ENCODE data around the gene EHD2.
"Not testable (repeated sequence)": the region's sequence is repeated elsewhere in the genome, so short reads cannot be mapped to it uniquely, and the experiment has no call there.

The EHD2 gene

DNA sequence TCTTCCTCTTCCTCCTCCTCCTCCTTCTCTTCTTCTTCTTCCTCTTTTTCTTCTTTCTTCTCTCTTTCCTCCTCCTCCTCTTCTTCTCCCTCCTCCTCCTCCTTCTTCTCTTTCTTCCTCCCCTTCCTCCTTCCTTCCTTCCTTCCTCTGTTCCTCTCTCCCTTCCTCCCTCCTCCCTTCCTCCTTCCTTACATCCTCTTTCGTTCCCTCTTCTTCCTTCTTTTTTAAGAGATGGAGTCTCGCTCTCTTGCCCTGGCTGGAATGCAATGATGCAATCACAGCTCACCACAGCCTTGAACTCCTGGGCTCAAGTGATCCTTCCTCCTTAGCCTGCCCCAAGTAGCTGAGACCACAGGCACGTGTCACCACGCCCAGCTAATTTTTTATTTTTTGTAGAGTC is 13.2 kb downstream of the EHD2 start:
- H3K4me3 Mint-ChIP-seq: no peak overlapping the region
- peaks cover 45% of the 10 kb centered on the region for H3K27me3 Mint-ChIP-seq
- H3K36me3 Mint-ChIP-seq (ENCODE audit: insufficient read depth): no peaks in the 10 kb centered on the region
- DNase-seq (ENCODE audit: low spot score in 2 of 2) (no peak), ATAC-seq (replicated peaks; ENCODE audit: extremely low read depth, poor library complexity, severe bottlenecking) (no peak)
- no peak overlapping the region for H3K27ac Mint-ChIP-seq (ENCODE audit: low read depth)
- H3K4me1 Mint-ChIP-seq: peaks cover 17% of the 10 kb centered on the region
- no peaks in the 10 kb centered on the region for H3K9me3 Mint-ChIP-seq

DNA sequence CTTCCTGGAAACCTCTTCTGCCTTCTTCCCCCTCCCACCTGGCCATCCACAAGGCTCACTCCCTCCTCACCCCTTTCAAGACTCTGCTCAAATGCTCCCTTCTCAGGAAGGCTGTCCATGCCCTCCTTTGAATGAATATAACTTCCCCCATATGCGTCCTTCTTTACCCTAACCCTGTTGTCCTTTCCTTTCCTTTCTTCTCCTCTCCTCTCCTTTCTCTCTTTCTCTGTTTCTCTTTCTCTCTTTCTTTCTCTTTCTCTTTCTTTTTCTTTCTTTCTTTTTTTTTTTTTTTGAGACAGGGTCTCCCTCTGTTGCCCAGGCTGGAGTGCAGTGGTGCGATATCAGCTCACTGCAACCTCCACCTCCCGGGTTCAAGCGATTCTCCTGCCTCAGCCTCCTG is 15.1 kb downstream of the EHD2 start:
- H3K27ac Mint-ChIP-seq (ENCODE audit: low read depth); H3K4me3 Mint-ChIP-seq; ATAC-seq (replicated peaks; ENCODE audit: extremely low read depth, poor library complexity, severe bottlenecking); DNase-seq (ENCODE audit: low spot score in 2 of 2); H3K9me3 Mint-ChIP-seq; H3K36me3 Mint-ChIP-seq (ENCODE audit: insufficient read depth): not testable (repeated sequence)
- Mint-ChIP-seq H3K4me1 (peaks cover 17% of the 10 kb centered on the region), H3K27me3 (peaks cover 37% of the 10 kb centered on the region)

DNA sequence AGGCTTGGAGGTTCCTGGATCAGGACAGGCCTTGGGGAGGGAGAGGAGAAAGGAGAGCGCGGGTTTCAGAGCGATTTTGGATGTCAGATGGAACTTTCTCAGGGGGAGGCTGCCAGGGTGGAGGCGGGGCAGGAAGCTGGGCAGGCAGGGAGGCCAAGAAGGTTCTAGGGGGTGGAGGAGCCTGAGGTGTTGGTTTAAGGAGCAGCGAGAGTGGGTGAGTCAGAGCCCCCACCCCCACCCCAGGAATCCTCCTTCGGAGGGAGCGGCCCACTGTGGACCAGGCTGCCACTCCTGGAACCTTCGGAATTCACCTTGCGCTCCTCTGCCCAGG is 16.2 kb downstream of the EHD2 start:
- no peak for ATAC-seq (replicated peaks; ENCODE audit: extremely low read depth, poor library complexity, severe bottlenecking)
- Mint-ChIP-seq H3K4me3 (peak overlapping the region; percentile 29), H3K27me3 (peaks cover 49% of the 10 kb centered on the region)

DNA sequence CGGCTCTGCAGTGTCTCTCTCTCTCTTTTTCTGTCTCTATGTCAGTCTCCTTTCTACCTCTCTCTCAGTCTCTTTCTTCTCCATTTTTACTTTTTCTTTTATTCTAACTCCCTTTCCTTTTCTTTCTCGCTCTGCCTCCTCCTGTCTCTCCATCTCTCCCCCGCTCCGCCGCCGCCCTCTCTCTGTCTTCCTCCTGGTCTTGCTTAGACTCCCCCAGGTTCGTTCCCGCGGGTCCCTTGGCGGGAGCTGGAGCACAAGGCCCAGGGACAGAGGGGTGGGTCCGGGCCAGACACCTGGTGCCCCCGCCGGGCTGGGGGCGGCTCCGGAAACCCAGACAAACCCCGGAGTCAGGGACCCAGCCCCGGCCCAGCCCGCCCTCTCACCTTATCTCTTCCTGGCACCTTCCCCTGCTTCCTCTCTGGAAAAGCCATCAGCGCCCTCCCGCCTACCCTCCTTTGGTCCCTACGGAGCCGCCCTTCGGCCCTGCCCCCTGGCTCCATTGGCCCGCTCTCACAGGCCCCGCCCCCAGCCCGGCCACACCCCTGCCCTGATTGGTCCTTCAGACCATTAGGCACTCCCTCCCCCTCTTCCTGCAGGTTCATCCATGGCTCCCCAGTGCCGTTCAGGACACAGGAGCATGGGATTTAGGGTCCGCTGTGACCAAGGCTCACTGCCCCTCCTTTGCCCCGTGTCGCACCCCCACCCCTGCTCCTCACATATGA is 16.7 kb downstream of the EHD2 start:
- H3K9me3 Mint-ChIP-seq: no peaks in the 10 kb centered on the region
- H3K27ac Mint-ChIP-seq (ENCODE audit: low read depth): no peak overlapping the region
- ATAC-seq (replicated peaks; ENCODE audit: extremely low read depth, poor library complexity, severe bottlenecking): no peak
- no peak for DNase-seq (ENCODE audit: low spot score in 2 of 2)
- peaks cover 51% of the 10 kb centered on the region for H3K27me3 Mint-ChIP-seq
- peaks cover 17% of the 10 kb centered on the region for H3K4me1 Mint-ChIP-seq
- peak overlapping the region; percentile 29 for H3K4me3 Mint-ChIP-seq
- H3K36me3 Mint-ChIP-seq (ENCODE audit: insufficient read depth): peaks cover 2% of the 10 kb centered on the region

More for the DNA sequence above, 16.2 kb downstream of the EHD2 start:
- Mint-ChIP-seq H3K27ac (ENCODE audit: low read depth) (no peak overlapping the region), H3K9me3 (no peaks in the 10 kb centered on the region), H3K36me3 (ENCODE audit: insufficient read depth) (peaks cover 2% of the 10 kb centered on the region), H3K4me1 (peaks cover 17% of the 10 kb centered on the region)
- no peak for DNase-seq (ENCODE audit: low spot score in 2 of 2)

DNA sequence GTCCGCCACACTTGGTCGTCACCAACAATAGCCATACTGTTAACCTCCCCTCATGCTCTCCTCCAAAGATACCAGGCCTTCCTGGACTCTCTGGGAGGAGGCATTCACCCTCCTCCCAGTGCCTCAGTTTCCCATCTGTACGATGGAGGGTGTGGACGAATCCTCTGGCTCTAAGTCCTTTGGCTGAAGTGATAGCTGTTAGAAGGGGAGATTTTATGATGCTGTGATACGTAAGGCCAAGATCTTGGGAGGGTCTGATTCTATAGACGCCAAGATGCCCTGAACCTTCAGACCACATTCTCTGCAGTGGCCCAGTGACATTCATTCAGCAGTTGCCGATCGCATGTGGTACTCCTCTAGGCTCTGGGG is 17.3 kb downstream of the EHD2 start:
- Mint-ChIP-seq H3K9me3 (no peaks in the 10 kb centered on the region), H3K36me3 (ENCODE audit: insufficient read depth) (peaks cover 2% of the 10 kb centered on the region), H3K4me1 (peaks cover 17% of the 10 kb centered on the region), H3K27me3 (peaks cover 51% of the 10 kb centered on the region), H3K4me3 (peak overlapping the region; percentile 7), H3K27ac (ENCODE audit: low read depth) (no peak overlapping the region)
- no peak for DNase-seq (ENCODE audit: low spot score in 2 of 2)
- no peak for ATAC-seq (replicated peaks; ENCODE audit: extremely low read depth, poor library complexity, severe bottlenecking)

DNA sequence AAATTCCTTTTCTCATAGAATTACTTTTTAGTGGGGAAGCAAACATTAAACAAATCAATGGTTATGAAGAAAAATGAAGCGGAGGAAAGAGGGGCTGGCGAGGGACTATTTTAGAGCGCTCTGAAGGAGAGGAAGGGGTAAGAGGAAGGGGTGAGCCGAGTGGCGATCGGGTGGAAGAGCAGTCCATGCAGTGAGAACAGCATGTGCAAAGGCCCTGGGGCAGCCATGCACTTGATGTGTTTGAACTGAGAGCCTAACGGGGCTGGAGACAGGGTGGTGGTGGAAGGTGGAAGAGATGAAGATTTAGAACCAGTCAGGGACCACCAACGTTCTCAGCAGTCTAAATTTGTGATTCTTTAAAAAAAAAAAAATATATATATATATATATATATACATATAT is 17.7 kb downstream of the EHD2 start:
- no peak overlapping the region for H3K27ac Mint-ChIP-seq (ENCODE audit: low read depth)

DNA sequence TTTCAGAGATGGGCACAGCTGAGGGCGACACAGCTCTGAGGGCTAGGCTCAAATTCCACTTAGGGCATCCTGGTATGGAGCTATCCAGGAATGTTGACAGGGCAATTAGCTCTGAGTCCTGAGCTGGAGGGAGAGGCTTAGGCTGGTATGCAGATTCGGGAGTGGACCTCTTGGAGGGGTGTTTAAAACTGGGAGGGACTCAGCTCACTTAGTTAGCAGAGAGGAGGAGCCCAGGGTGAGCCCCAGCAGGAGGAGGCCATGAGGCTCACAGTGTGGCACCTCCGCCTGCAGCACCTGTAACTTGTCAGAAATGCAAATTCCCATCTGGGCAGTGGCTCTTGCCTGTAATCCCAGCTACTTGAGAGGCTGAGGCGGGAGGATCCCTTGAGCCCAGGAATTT is 21.9 kb downstream of the EHD2 start:
- Mint-ChIP-seq H3K9me3 (no peaks in the 10 kb centered on the region), H3K4me3 (no peak overlapping the region)

More for the DNA sequence above, 17.7 kb downstream of the EHD2 start:
- ATAC-seq (replicated peaks; ENCODE audit: extremely low read depth, poor library complexity, severe bottlenecking): no peak
- Mint-ChIP-seq H3K27me3 (peaks cover 51% of the 10 kb centered on the region), H3K4me3 (no peak overlapping the region), H3K9me3 (no peaks in the 10 kb centered on the region), H3K36me3 (ENCODE audit: insufficient read depth) (peaks cover 2% of the 10 kb centered on the region), H3K4me1 (peaks cover 17% of the 10 kb centered on the region)
- DNase-seq (ENCODE audit: low spot score in 2 of 2): no peak

DNA sequence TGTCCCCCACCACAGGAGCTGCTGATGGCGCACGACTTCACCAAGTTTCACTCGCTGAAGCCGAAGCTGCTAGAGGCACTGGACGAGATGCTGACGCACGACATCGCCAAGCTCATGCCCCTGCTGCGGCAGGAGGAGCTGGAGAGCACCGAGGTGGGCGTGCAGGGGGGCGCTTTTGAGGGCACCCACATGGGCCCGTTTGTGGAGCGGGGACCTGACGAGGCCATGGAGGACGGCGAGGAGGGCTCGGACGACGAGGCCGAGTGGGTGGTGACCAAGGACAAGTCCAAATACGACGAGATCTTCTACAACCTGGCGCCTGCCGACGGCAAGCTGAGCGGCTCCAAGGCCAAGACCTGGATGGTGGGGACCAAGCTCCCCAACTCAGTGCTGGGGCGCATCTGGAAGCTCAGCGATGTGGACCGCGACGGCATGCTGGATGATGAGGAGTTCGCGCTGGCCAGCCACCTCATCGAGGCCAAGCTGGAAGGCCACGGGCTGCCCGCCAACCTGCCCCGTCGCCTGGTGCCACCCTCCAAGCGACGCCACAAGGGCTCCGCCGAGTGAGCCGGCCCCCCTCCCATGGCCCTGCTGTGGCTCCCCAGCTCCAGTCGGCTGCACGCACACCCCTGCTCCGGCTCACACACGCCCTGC is 27.8 kb downstream of the EHD2 start:
- Mint-ChIP-seq H3K36me3 (ENCODE audit: insufficient read depth) (peaks cover 10% of the 10 kb centered on the region), H3K27me3 (peaks cover 8% of the 10 kb centered on the region), H3K4me1 (peaks cover 10% of the 10 kb centered on the region), H3K9me3 (no peaks in the 10 kb centered on the region), H3K4me3 (no peak overlapping the region), H3K27ac (ENCODE audit: low read depth) (no peak overlapping the region)
- DNase-seq (ENCODE audit: low spot score in 2 of 2) (no peak), ATAC-seq (replicated peaks; ENCODE audit: extremely low read depth, poor library complexity, severe bottlenecking) (no peak)

More for the DNA sequence above, 21.9 kb downstream of the EHD2 start:
- ATAC-seq (replicated peaks; ENCODE audit: extremely low read depth, poor library complexity, severe bottlenecking): no peak
- Mint-ChIP-seq H3K36me3 (ENCODE audit: insufficient read depth) (peaks cover 2% of the 10 kb centered on the region), H3K27me3 (peaks cover 35% of the 10 kb centered on the region), H3K27ac (ENCODE audit: low read depth) (no peak overlapping the region), H3K4me1 (peaks cover 4% of the 10 kb centered on the region)
- no peak for DNase-seq (ENCODE audit: low spot score in 2 of 2)

DNA sequence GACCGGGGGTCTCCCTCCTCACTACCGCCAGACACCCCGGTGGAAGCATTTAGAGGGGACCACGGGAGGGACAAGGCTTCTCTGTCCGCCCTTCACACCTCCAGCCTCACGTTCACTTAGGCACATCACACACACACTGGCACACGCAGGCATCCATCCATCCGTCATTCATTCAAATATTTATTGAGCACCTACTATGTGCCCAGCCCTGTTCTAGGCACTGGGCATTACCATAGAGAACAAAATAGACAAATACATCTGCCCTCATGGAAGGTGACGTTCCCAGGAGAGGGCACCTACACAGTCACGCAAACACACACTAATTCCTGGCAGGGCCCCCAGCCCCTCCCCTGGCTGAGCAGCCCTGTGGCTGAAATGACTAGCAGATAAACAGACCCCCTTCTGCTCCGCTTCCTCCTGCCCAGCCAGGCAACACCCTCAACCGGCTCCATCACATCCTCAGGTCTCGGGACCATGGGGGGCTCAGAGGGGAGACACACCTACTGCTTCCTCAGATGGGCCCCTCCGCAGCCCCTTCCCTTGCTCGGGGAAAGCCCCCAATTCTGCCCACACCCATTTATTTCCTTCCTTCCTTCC is 28.4 kb downstream of the EHD2 start:
- DNase-seq (ENCODE audit: low spot score in 2 of 2) (no peak), ATAC-seq (replicated peaks; ENCODE audit: extremely low read depth, poor library complexity, severe bottlenecking) (no peak)
- Mint-ChIP-seq H3K9me3 (no peaks in the 10 kb centered on the region), H3K36me3 (ENCODE audit: insufficient read depth) (peaks cover 11% of the 10 kb centered on the region), H3K4me1 (peaks cover 10% of the 10 kb centered on the region), H3K27me3 (peaks cover 1% of the 10 kb centered on the region), H3K27ac (ENCODE audit: low read depth) (no peak overlapping the region), H3K4me3 (no peak overlapping the region)

DNA sequence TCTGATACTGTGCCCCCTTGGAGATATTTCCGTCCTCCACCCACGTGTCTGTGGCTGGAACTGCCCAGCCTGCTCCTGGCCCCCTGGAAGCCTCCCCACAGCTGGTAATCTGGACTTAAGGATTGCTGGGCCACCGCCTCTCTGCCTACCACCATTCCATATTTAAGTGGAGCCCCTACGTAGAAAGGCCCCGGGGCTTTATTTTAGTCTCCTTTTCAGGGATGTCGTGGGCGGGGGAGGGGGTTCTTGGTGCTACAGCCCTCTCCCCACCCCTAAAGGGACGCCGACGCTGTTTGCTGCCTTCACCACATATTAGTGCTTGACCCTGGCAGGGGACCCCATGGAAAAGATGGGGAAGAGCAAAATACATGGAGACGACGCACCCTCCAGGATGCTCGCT is 29.4 kb downstream of the EHD2 start:
- H3K27ac Mint-ChIP-seq (ENCODE audit: low read depth): no peak overlapping the region
- DNase-seq (ENCODE audit: low spot score in 2 of 2) (no peak), ATAC-seq (replicated peaks; ENCODE audit: extremely low read depth, poor library complexity, severe bottlenecking) (no peak)
- H3K4me3 Mint-ChIP-seq: peak overlapping the region; percentile 70
- peaks cover 10% of the 10 kb centered on the region for H3K4me1 Mint-ChIP-seq
- peaks cover 14% of the 10 kb centered on the region for H3K36me3 Mint-ChIP-seq (ENCODE audit: insufficient read depth)
- H3K9me3 Mint-ChIP-seq: no peaks in the 10 kb centered on the region
- no peaks in the 10 kb centered on the region for H3K27me3 Mint-ChIP-seq

DNA sequence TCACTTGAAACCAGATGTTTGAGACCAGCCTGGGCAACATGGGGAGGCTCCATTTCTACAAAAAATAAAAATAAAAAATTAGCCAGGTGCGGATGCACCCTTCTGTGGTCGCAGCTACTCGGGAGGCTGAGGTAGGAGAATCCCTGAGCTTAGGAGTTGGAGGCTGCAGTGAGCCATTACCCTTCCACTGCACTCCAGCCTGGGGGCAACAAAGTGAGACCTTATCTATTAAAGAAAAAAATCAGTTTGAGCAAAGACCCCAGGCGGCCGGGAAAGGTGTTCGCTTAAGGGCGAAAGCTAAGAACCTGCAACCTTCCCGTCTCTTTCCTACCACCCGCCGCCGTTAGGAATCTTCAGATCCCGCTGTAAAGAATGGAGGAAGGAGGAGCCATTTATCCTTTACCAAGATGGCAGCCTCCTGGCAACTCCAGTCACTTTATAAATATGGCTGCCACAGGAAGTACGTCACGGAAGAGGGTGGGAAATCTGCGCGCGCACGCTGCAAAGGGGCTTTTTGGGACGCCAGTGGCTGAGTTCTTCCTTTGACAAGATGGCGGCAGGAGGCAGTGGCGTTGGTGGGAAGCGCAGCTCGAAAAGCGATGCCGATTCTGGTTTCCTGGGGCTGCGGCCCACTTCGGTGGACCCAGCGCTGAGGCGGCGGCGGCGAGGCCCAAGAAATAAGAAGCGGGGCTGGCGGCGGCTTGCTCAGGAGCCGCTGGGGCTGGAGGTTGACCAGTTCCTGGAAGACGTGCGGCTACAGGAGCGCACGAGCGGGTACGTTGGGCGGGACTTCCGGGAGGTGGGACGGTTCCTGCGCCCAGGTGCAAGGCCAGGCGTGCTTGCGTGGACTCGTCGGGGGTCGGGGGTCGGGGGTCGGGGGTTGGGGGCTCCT is 32.0 kb downstream of the EHD2 start, which contains the start of gene NOP53:
NOP53 (plus strand) TSS at position 537 of the 892 bp plus-strand sequence; CDS start at position 551, 14 bp downstream.
- H3K4me3 Mint-ChIP-seq: peak within 1 kb of the TSS; percentile 99
- ATAC-seq (replicated peaks; ENCODE audit: extremely low read depth, poor library complexity, severe bottlenecking): peak; percentile 84
- H3K4me1 Mint-ChIP-seq: peaks cover 25% of the 10 kb centered on the region

DNA sequence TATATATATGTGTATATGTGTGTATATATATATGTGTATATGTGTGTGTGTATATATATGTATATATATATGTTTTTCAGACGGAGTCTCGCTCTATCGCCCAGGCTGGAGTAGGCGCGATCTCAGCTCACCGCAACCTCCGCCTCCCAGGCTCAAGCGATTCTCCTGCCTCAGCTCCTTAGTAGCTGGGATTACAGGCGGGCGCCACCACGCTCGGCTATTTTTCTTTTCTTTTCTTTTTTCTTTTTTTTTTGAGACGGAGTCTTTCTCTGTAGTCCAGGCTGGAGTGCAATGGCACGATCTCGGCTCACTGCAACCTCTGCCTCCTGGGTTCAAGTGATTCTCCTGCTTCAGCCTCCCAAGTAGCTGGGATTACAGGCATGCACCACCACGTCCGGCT is 32.9 kb downstream of the EHD2 start:
- Mint-ChIP-seq H3K4me1 (peaks cover 29% of the 10 kb centered on the region), H3K36me3 (ENCODE audit: insufficient read depth) (peaks cover 38% of the 10 kb centered on the region), H3K27ac (ENCODE audit: low read depth) (peak overlapping the region; percentile 100), H3K4me3 (peak overlapping the region; percentile 99)
- H3K9me3 Mint-ChIP-seq; ATAC-seq (replicated peaks; ENCODE audit: extremely low read depth, poor library complexity, severe bottlenecking); H3K27me3 Mint-ChIP-seq; DNase-seq (ENCODE audit: low spot score in 2 of 2): not testable (repeated sequence)

More for the DNA sequence above, 32.0 kb downstream of the EHD2 start, which contains the start of gene NOP53:
- no peaks in the 10 kb centered on the region for H3K27me3 Mint-ChIP-seq
- peak within 1 kb of the TSS; percentile 100 for H3K27ac Mint-ChIP-seq (ENCODE audit: low read depth)
- no peaks in the 10 kb centered on the region for H3K9me3 Mint-ChIP-seq
- peaks cover 34% of the 10 kb centered on the region for H3K36me3 Mint-ChIP-seq (ENCODE audit: insufficient read depth)
- peak; percentile 97 for DNase-seq (ENCODE audit: low spot score in 2 of 2)

Data from central memory CD8-positive, alpha-beta T cell (primary cell).